ENCODE data around the gene HPDL. TPM values are rescaled to one million over a fixed set of nuclear protein-coding genes. Genes with fewer than 3 reads are reported as not detected.

HPDL gene
- total and polyA plus RNA-seq, 2 of the 8 experiments (the other 6 are each of a cell fraction or from before 2014, with no cell fraction given): 58.5 to 62.7 TPM

- TF ChIP-seq ATF2 (IDR thresholded peaks at IDR 0.05; ENCODE audit: low read length): no peak
- no peak for TF ChIP-seq KDM4A (IDR thresholded peaks at IDR 0.05; ENCODE audit: low read depth, low read length, severe bottlenecking)
- no peak for TF ChIP-seq SP2 (IDR thresholded peaks at IDR 0.05; ENCODE audit: low read length)
- TF ChIP-seq HDAC6 (IDR thresholded peaks at IDR 0.05; ENCODE audit: low read depth, low read length): no peak
- TF ChIP-seq, protein P1, sequence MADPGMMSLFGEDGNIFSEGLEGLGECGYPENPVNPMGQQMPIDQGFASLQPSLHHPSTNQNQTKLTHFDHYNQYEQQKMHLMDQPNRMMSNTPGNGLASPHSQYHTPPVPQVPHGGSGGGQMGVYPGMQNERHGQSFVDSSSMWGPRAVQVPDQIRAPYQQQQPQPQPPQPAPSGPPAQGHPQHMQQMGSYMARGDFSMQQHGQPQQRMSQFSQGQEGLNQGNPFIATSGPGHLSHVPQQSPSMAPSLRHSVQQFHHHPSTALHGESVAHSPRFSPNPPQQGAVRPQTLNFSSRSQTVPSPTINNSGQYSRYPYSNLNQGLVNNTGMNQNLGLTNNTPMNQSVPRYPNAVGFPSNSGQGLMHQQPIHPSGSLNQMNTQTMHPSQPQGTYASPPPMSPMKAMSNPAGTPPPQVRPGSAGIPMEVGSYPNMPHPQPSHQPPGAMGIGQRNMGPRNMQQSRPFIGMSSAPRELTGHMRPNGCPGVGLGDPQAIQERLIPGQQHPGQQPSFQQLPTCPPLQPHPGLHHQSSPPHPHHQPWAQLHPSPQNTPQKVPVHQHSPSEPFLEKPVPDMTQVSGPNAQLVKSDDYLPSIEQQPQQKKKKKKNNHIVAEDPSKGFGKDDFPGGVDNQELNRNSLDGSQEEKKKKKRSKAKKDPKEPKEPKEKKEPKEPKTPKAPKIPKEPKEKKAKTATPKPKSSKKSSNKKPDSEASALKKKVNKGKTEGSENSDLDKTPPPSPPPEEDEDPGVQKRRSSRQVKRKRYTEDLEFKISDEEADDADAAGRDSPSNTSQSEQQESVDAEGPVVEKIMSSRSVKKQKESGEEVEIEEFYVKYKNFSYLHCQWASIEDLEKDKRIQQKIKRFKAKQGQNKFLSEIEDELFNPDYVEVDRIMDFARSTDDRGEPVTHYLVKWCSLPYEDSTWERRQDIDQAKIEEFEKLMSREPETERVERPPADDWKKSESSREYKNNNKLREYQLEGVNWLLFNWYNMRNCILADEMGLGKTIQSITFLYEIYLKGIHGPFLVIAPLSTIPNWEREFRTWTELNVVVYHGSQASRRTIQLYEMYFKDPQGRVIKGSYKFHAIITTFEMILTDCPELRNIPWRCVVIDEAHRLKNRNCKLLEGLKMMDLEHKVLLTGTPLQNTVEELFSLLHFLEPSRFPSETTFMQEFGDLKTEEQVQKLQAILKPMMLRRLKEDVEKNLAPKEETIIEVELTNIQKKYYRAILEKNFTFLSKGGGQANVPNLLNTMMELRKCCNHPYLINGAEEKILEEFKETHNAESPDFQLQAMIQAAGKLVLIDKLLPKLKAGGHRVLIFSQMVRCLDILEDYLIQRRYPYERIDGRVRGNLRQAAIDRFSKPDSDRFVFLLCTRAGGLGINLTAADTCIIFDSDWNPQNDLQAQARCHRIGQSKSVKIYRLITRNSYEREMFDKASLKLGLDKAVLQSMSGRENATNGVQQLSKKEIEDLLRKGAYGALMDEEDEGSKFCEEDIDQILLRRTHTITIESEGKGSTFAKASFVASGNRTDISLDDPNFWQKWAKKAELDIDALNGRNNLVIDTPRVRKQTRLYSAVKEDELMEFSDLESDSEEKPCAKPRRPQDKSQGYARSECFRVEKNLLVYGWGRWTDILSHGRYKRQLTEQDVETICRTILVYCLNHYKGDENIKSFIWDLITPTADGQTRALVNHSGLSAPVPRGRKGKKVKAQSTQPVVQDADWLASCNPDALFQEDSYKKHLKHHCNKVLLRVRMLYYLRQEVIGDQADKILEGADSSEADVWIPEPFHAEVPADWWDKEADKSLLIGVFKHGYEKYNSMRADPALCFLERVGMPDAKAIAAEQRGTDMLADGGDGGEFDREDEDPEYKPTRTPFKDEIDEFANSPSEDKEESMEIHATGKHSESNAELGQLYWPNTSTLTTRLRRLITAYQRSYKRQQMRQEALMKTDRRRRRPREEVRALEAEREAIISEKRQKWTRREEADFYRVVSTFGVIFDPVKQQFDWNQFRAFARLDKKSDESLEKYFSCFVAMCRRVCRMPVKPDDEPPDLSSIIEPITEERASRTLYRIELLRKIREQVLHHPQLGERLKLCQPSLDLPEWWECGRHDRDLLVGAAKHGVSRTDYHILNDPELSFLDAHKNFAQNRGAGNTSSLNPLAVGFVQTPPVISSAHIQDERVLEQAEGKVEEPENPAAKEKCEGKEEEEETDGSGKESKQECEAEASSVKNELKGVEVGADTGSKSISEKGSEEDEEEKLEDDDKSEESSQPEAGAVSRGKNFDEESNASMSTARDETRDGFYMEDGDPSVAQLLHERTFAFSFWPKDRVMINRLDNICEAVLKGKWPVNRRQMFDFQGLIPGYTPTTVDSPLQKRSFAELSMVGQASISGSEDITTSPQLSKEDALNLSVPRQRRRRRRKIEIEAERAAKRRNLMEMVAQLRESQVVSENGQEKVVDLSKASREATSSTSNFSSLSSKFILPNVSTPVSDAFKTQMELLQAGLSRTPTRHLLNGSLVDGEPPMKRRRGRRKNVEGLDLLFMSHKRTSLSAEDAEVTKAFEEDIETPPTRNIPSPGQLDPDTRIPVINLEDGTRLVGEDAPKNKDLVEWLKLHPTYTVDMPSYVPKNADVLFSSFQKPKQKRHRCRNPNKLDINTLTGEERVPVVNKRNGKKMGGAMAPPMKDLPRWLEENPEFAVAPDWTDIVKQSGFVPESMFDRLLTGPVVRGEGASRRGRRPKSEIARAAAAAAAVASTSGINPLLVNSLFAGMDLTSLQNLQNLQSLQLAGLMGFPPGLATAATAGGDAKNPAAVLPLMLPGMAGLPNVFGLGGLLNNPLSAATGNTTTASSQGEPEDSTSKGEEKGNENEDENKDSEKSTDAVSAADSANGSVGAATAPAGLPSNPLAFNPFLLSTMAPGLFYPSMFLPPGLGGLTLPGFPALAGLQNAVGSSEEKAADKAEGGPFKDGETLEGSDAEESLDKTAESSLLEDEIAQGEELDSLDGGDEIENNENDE (IDR thresholded peaks at IDR 0.05; ENCODE audit: insufficient replicate concordance, low read length): no peak
- no peak for TF ChIP-seq CBX5 (IDR thresholded peaks at IDR 0.05; ENCODE audit: low read depth, low read length)
Measured at GRCh38 chr1:45299296-45299695, 27.4 kb upstream of the HPDL start (continued).

Measured in H1 (cell line).